Mesothelial cell of epicardium (in vitro differentiated cells): Measurements from ENCODE around the gene PRKCA. TPM values are rescaled to one million over a fixed set of nuclear protein-coding genes. Genes with fewer than 3 reads are reported as not detected.

Experiments used
- DNase-seq, 2 experiments: peaks; one replicate each; pipeline ENCODE4 v3.0.0; 2021; ENCODE audit warnings: low spot score in 2 of 2; ENCODE audit not compliant: unreplicated experiment in 2 of 2
- H3K27ac Mint-ChIP-seq: 2 replicates; pipeline ENCODE4 v1.8.0; 2021; ENCODE audit warnings: mixed read lengths
- H3K27me3 Mint-ChIP-seq: 2 replicates; pipeline ENCODE4 v1.8.0; 2021; ENCODE audit warnings: low read depth, mixed read lengths
- H3K36me3 Mint-ChIP-seq: 2 replicates; pipeline ENCODE4 v1.8.0; 2021; ENCODE audit warnings: mixed read lengths
- H3K4me1 Mint-ChIP-seq: 2 replicates; pipeline ENCODE4 v1.8.0; 2021; ENCODE audit warnings: mixed read lengths
- H3K4me3 Mint-ChIP-seq: 2 replicates; pipeline ENCODE4 v1.8.0; 2021; ENCODE audit warnings: mild to moderate bottlenecking, moderate library complexity, mixed read lengths
- H3K9me3 Mint-ChIP-seq: 2 replicates; pipeline ENCODE4 v1.8.0; 2021; ENCODE audit warnings: mixed read lengths
- total RNA-seq: library from RNA; stranded (reverse); gene quantifications from 3 replicates; pipeline ENCODE4 v1.2.1, GENCODE V29; 2021
- TF ChIP-seq, protein P1 (sequence below): fragments of 200-600 bp; sonication (generic); IDR thresholded peaks from one replicate; pipeline ENCODE4 v1.5.0; 2021; ENCODE audit warnings: antibody characterized with exemption; ENCODE audit not compliant: unreplicated experiment

PRKCA gene
- total RNA-seq, 1 donor from 2014 or later: 15.2 TPM

DNA sequence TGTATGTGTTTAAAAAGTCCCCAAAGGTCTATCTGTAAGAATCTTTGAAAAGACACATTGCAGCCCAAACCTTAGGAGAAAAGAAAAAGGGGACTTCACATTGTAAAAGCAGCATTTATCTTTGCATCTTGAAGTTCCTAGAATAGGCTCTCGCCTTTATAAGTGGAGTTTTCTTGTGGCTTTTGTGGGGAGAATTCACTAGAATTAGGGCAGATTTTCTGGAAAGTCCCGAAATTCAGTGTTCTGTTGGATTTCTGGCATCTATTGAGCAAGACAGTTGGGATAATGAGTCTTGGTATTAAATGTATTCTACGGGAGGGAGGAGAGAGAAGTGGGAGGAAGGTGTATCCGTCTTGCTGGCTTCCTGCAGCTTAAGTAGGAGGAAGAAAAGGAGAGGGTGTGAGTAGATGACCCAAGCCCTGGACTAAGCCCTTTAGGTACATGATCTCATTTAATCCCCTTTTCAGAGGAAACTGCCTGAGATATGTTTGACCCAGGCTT is 62.6 kb downstream of the PRKCA start:
- no peaks in the 10 kb centered on the region for H3K9me3 Mint-ChIP-seq
- no peak overlapping the region for H3K4me3 Mint-ChIP-seq
- no peaks in the 10 kb centered on the region for H3K36me3 Mint-ChIP-seq
- peaks cover 16% of the 10 kb centered on the region for H3K27me3 Mint-ChIP-seq
- TF ChIP-seq, protein P1, sequence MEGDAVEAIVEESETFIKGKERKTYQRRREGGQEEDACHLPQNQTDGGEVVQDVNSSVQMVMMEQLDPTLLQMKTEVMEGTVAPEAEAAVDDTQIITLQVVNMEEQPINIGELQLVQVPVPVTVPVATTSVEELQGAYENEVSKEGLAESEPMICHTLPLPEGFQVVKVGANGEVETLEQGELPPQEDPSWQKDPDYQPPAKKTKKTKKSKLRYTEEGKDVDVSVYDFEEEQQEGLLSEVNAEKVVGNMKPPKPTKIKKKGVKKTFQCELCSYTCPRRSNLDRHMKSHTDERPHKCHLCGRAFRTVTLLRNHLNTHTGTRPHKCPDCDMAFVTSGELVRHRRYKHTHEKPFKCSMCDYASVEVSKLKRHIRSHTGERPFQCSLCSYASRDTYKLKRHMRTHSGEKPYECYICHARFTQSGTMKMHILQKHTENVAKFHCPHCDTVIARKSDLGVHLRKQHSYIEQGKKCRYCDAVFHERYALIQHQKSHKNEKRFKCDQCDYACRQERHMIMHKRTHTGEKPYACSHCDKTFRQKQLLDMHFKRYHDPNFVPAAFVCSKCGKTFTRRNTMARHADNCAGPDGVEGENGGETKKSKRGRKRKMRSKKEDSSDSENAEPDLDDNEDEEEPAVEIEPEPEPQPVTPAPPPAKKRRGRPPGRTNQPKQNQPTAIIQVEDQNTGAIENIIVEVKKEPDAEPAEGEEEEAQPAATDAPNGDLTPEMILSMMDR: no peak
- peaks cover 34% of the 10 kb centered on the region for H3K4me1 Mint-ChIP-seq
- no peak overlapping the region for H3K27ac Mint-ChIP-seq
- no peak for DNase-seq

DNA sequence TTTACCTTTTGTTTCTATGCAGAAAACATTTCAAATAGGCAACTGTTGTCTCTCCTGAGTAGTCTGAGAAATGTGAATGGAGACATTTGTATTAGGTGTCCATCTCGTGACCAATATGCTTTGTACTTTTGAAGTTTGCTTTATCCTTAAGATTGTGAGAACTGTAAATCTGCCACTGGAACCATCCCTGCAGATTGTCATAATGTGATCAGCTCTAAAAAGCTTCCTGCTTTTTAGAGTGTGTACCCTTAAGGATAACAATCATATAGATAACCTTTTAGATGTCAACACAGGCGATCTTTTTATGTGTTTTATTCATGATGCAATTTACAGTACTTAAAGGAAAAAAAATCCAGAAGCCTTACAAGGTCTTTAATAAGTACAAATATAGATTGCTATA is 63.5 kb downstream of the PRKCA start:
- no peak overlapping the region for H3K27ac Mint-ChIP-seq
- TF ChIP-seq, protein P1: no peak
- H3K27me3 Mint-ChIP-seq: peaks cover 17% of the 10 kb centered on the region
- no peaks in the 10 kb centered on the region for H3K36me3 Mint-ChIP-seq
- DNase-seq: no peak
- H3K9me3 Mint-ChIP-seq: no peaks in the 10 kb centered on the region
- peaks cover 34% of the 10 kb centered on the region for H3K4me1 Mint-ChIP-seq
- H3K4me3 Mint-ChIP-seq: no peak overlapping the region

DNA sequence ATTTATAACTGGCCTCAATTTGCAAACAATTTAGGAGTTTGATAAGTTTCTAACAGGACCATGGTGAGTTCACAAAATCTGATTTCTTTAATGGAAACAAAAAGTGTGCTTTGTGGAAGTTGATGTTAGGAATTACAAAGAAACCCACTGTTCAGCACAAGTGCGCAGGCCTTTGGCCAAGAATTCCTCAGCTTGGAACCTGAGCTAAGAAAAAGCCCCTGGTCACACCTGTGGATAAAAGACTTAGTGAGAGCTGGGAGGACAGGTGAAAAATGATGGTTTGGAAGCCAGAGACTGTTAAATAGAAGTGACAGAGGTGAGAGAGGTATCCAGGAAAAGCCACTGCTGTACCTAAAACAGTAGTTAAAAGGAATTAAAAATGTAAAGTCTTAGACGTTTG is 64.7 kb downstream of the PRKCA start:
- no peaks in the 10 kb centered on the region for H3K9me3 Mint-ChIP-seq
- H3K27me3 Mint-ChIP-seq: peaks cover 26% of the 10 kb centered on the region
- H3K4me1 Mint-ChIP-seq: peaks cover 34% of the 10 kb centered on the region
- H3K27ac Mint-ChIP-seq: no peak overlapping the region
- TF ChIP-seq, protein P1: no peak
- no peak for DNase-seq
- no peak overlapping the region for H3K4me3 Mint-ChIP-seq
- no peaks in the 10 kb centered on the region for H3K36me3 Mint-ChIP-seq

DNA sequence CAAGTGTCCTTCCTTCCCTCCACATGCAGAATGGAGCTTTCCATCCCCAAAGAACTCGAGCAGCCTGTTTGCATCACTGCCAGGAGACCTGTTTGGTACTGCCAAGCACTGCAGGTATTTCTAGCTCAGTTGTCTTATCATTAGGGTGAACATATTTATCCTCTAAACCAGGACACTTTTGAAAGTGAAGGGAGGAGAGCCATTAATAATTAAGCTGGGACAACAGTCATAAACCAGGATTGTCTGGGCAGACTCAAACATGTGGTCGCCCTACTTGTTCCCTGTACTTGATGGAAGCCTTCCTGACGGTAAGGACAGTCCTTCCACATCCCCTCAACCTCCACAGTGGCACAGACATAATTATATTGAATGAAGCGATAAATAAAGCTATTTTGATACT is 67.4 kb downstream of the PRKCA start:
- TF ChIP-seq, protein P1: no peak
- H3K27ac Mint-ChIP-seq: no peak overlapping the region
- peaks cover 32% of the 10 kb centered on the region for H3K27me3 Mint-ChIP-seq
- no peaks in the 10 kb centered on the region for H3K9me3 Mint-ChIP-seq
- H3K36me3 Mint-ChIP-seq: no peaks in the 10 kb centered on the region
- H3K4me1 Mint-ChIP-seq: peaks cover 38% of the 10 kb centered on the region
- no peak overlapping the region for H3K4me3 Mint-ChIP-seq
- no peak for DNase-seq

DNA sequence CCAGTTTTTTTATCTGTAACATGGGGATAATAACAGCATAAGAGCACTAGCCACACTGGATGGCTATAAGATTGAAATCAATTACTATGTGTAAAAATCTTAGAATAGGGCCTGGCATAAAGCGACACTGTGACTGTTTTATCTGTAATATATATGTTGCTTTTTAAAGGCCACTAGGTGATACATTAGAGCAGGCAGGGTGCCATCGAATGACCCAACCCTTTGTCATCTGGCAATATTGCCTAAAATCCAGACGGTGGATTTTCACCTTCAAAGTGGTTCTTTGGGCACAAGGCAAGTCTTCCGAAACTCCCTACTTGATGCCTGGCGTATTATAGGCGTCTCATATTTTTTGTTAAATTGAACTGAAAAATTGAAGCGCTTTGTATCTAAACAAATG is 69.1 kb downstream of the PRKCA start:
- TF ChIP-seq, protein P1: no peak
- H3K4me1 Mint-ChIP-seq: peaks cover 31% of the 10 kb centered on the region
- no peaks in the 10 kb centered on the region for H3K36me3 Mint-ChIP-seq
- H3K4me3 Mint-ChIP-seq: no peak overlapping the region
- peaks cover 32% of the 10 kb centered on the region for H3K27me3 Mint-ChIP-seq
- H3K27ac Mint-ChIP-seq: no peak overlapping the region
- H3K9me3 Mint-ChIP-seq: no peaks in the 10 kb centered on the region
- no peak for DNase-seq

DNA sequence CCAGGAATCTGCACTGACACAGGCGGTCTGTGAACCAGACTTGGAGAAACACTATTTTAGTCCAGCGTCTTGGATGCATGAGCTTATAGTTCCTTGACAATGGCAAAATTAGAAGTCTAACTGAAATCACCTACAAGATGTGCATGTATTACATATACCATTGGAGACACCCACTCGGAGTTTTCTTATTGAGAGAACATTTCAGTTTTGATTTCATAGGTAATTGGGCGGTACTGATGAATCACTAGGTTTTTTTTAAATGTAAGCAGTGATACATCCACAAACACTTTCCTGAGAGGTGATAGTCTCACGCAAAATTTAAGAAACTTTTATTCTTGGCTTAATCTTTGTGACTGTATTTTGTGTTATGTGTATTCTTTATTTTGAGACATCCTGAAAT is 69.8 kb downstream of the PRKCA start:
- Mint-ChIP-seq H3K27me3 (peaks cover 32% of the 10 kb centered on the region), H3K4me3 (no peak overlapping the region), H3K27ac (no peak overlapping the region), H3K4me1 (peaks cover 24% of the 10 kb centered on the region), H3K9me3 (no peaks in the 10 kb centered on the region), H3K36me3 (no peaks in the 10 kb centered on the region)
- DNase-seq: no peak
- TF ChIP-seq, protein P1: no peak
